H9 (cell line): ENCODE measurements around the gene SCN11A. TPM values are rescaled to one million over a fixed set of nuclear protein-coding genes. Genes with fewer than 3 reads are reported as not detected.

Experiments
- DNase-seq: peaks from one replicate; pipeline ENCODE4 v3.0.0-alpha.2; 2017
- H2AFZ ChIP-seq: one replicate; pipeline ENCODE4 v1.6.1; 2013; ENCODE audit warnings: mild to moderate bottlenecking, low read length, control low read depth, moderate library complexity
- H2AK5ac ChIP-seq: 2 replicates; pipeline ENCODE4 v1.6.1; 2013; ENCODE audit warnings: low read length, control low read depth, mixed read lengths; ENCODE audit not compliant: insufficient read length
- H2BK120ac ChIP-seq: one replicate; pipeline ENCODE4 v1.6.1; 2013; ENCODE audit warnings: low read depth, mild to moderate bottlenecking, low read length, control low read depth, inconsistent platforms; ENCODE audit not compliant: poor library complexity, severe bottlenecking
- H2BK12ac ChIP-seq: 2 replicates; pipeline ENCODE4 v1.6.1; 2013; ENCODE audit warnings: low read length, control low read depth, mixed read lengths, low read depth; ENCODE audit not compliant: insufficient read length
- H2BK15ac ChIP-seq: 2 replicates; pipeline ENCODE4 v1.6.1; 2013; ENCODE audit warnings: low read depth, low read length, control low read depth
- H2BK20ac ChIP-seq: one replicate; pipeline ENCODE4 v1.6.1; 2013; ENCODE audit warnings: low read depth, mild to moderate bottlenecking, low read length, control low read depth, inconsistent platforms; ENCODE audit not compliant: poor library complexity, severe bottlenecking
- H2BK5ac ChIP-seq: 2 replicates; pipeline ENCODE4 v1.6.1; 2013; ENCODE audit warnings: low read length, control low read depth, mixed read lengths; ENCODE audit not compliant: insufficient read length
- H3K14ac ChIP-seq: 2 replicates; pipeline ENCODE4 v1.6.1; 2013; ENCODE audit warnings: low read length, control low read depth; ENCODE audit not compliant: insufficient read depth
- H3K18ac ChIP-seq: 2 replicates; pipeline ENCODE4 v1.6.1; 2013; ENCODE audit warnings: low read depth, mild to moderate bottlenecking, mixed read lengths, low read length, control low read depth; ENCODE audit not compliant: insufficient read length
- H3K23ac ChIP-seq: 2 replicates; pipeline ENCODE4 v1.6.1; 2013; ENCODE audit warnings: low read length, control low read depth, mixed read lengths, low read depth; ENCODE audit not compliant: insufficient read length
- H3K23me2 ChIP-seq: 2 replicates; pipeline ENCODE4 v1.6.1; 2013; ENCODE audit warnings: low read depth, mild to moderate bottlenecking, mixed read lengths, low read length, control low read depth; ENCODE audit not compliant: insufficient read length, poor library complexity, severe bottlenecking
- H3K27ac ChIP-seq: 2 replicates; pipeline ENCODE4 v1.5.1; 2013; ENCODE audit warnings: low read length, control low read depth, mixed read lengths, low read depth; ENCODE audit not compliant: insufficient read length
- H3K27me3 ChIP-seq: 2 replicates; pipeline ENCODE4 v1.6.1; 2013; ENCODE audit warnings: low read length, control low read depth, inconsistent platforms; ENCODE audit not compliant: insufficient read depth
- H3K4ac ChIP-seq: 2 replicates; pipeline ENCODE4 v1.6.1; 2013; ENCODE audit warnings: low read depth, mild to moderate bottlenecking, control low read depth, inconsistent platforms, low read length, moderate library complexity
- H3K4me1 ChIP-seq: 2 replicates; pipeline ENCODE4 v1.6.1; 2013; ENCODE audit warnings: low read length, control low read depth, inconsistent platforms; ENCODE audit not compliant: insufficient read depth
- H3K4me2 ChIP-seq: 2 replicates; pipeline ENCODE4 v1.6.1; 2013; ENCODE audit warnings: low read length, control low read depth, mixed read lengths; ENCODE audit not compliant: insufficient read length, insufficient read depth
- H3K56ac ChIP-seq: 2 replicates; pipeline ENCODE4 v1.6.1; 2013; ENCODE audit warnings: low read depth, mild to moderate bottlenecking, mixed read lengths, low read length, control low read depth; ENCODE audit not compliant: insufficient read length
- H3K79me1 ChIP-seq: 2 replicates; pipeline ENCODE4 v1.6.1; 2013; ENCODE audit warnings: low read depth, mild to moderate bottlenecking, moderate library complexity, low read length, control low read depth, inconsistent platforms; ENCODE audit not compliant: insufficient read depth, poor library complexity, severe bottlenecking
- H3K79me2 ChIP-seq: 2 replicates; pipeline ENCODE4 v1.6.1; 2013; ENCODE audit warnings: low read length, control low read depth, inconsistent platforms; ENCODE audit not compliant: insufficient read depth
- H3K9ac ChIP-seq: 2 replicates; pipeline ENCODE4 v1.6.1; 2013; ENCODE audit warnings: low read length, control low read depth, mixed read lengths; ENCODE audit not compliant: insufficient read length; ENCODE audit errors: extremely low read depth
- H3K9me3 ChIP-seq: one replicate; pipeline ENCODE4 v1.6.1; 2013; ENCODE audit warnings: low read depth, low read length, inconsistent platforms; ENCODE audit not compliant: control insufficient read depth
- H3T11ph ChIP-seq: one replicate; pipeline ENCODE4 v1.6.1; 2013; ENCODE audit warnings: mild to moderate bottlenecking, low read length, control low read depth, inconsistent platforms
- H4K20me1 ChIP-seq: one replicate; pipeline ENCODE4 v1.6.1; 2013; ENCODE audit not compliant: control insufficient read depth, insufficient read length, insufficient read depth
- H4K5ac ChIP-seq: 2 replicates; pipeline ENCODE4 v1.6.1; 2013; ENCODE audit warnings: low read depth, mild to moderate bottlenecking, mixed read lengths, low read length, control low read depth; ENCODE audit not compliant: insufficient read length
- H4K8ac ChIP-seq: replicated peaks from 2 replicates; pipeline ENCODE4 v1.6.1; 2013; ENCODE audit warnings: low read length, control low read depth, mixed read lengths, low read depth; ENCODE audit not compliant: insufficient read length
- H4K91ac ChIP-seq: 2 replicates; pipeline ENCODE4 v1.6.1; 2013; ENCODE audit warnings: low read depth, mild to moderate bottlenecking, moderate library complexity, mixed read lengths, low read length, control low read depth; ENCODE audit not compliant: insufficient read length
- H3K27ac Mint-ChIP-seq, 3 experiments: 2 replicates in 2 of 3; 3 replicates in 1 of 3; pipeline ENCODE4 v1.8.0; 2020 to 2021; ENCODE audit warnings: mixed read lengths in 3 of 3, mild to moderate bottlenecking in 1 of 3, moderate library complexity in 1 of 3
- H3K27me3 Mint-ChIP-seq: 2 replicates; pipeline ENCODE4 v1.8.0; 2021; ENCODE audit warnings: low read depth, mild to moderate bottlenecking, moderate library complexity, mixed read lengths
- H3K36me3 Mint-ChIP-seq, 3 experiments: 2 replicates in 2 of 3; 3 replicates in 1 of 3; pipeline ENCODE4 v1.8.0; 2020 to 2021; ENCODE audit warnings: low read depth in 3 of 3, mixed read lengths in 3 of 3; ENCODE audit not compliant: insufficient read depth in 1 of 3
- H3K4me1 Mint-ChIP-seq, 2 experiments: 2 replicates each; pipeline ENCODE4 v1.8.0; 2020; ENCODE audit warnings: mixed read lengths in 2 of 2
- H3K4me3 Mint-ChIP-seq, 2 experiments: 2 replicates in 1 of 2; 3 replicates in 1 of 2; pipeline ENCODE4 v1.8.0; 2020 to 2021; ENCODE audit warnings: mild to moderate bottlenecking in 2 of 2, mixed read lengths in 2 of 2, moderate library complexity in 1 of 2
- H3K9me3 Mint-ChIP-seq, 2 experiments: 2 replicates in 1 of 2; 3 replicates in 1 of 2; pipeline ENCODE4 v1.8.0; 2020; ENCODE audit warnings: mild to moderate bottlenecking in 2 of 2, mixed read lengths in 2 of 2, moderate library complexity in 1 of 2
- WGBS: extraction: QIAGEN DNeasy Blood & Tissue Kit; methylation state at CpG from one replicate; pipeline ENCODE4 v1.1.7; 2013; ENCODE audit warnings: missing lambda C conversion rate, low lambda C conversion rate, mixed read lengths; ENCODE audit not compliant: insufficient read length; ENCODE audit errors: extremely low coverage; 5-methylcytosine and 5-hydroxymethylcytosine counted together
- total RNA-seq: library from RNA; stranded (reverse); gene quantifications from 2 replicates; pipeline ENCODE4 v1.2.1, GENCODE V29; 2021
- TF ChIP-seq, protein P1 (sequence below): fragments of 200-600 bp; sonication (generic); conservative IDR thresholded peaks from 3 replicates; pipeline ENCODE4 v1.8.0; 2021; ENCODE audit warnings: antibody characterized with exemption, mild to moderate bottlenecking

Gene SCN11A
- total RNA-seq, 1 experiment from 2014 or later = 0.17 TPM

DNA sequence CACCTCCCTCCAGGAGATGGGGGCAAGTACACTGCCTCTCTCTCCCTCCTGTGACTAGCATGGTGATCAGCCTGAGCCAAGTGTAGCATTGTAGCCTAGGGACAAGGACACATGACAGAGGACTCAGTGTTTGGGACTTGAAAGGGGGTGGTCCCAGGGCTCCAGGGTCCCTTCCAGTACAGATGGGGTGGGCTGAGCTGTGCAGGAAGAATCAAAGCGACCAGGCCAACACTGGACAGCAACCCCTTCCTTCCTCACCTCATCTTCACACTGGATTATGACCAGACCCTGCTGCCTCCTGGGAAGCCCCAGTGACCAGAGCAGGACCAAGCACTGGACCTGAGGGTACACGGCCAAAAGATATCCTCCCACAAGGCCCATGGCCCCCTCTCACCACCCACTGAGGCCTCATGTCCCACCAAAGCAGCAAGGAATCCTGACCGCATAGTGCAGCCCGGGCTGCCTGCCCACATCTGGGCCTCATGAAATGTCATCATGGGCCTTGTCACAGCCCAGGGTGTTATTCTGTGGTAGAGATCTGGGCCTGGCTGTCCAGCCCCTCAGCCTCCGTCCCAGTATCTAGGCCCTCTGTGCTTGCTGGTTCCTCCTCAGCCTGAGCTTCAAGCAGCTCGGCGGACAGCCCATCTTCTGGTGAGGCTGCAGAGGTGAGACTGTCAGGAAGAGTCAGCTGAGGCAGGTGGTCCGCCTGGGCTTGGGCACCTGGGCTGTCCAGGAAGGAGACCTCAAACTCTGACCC is 46.1 kb upstream of the SCN11A start:
- Histone ChIP-seq H2BK12ac (no peak overlapping the region), H3K27ac (no peak overlapping the region), H4K20me1 (no peaks in the 10 kb centered on the region), H4K91ac (no peak overlapping the region), H3K56ac (no peak overlapping the region), H3K14ac (no peak overlapping the region), H3K4ac (no peak overlapping the region), H3K23me2 (no peaks in the 10 kb centered on the region), H2BK5ac (no peak overlapping the region), H3K4me2 (no peak overlapping the region), H4K5ac (no peak overlapping the region), H3K79me2 (no peaks in the 10 kb centered on the region), H3K79me1 (no peaks in the 10 kb centered on the region), H2AK5ac (no peak overlapping the region), H3K9ac (no peak overlapping the region), H3K4me1 (no peaks in the 10 kb centered on the region), H3K18ac (no peak overlapping the region), H3K9me3 (no peaks in the 10 kb centered on the region), H3K23ac (no peak overlapping the region), H3T11ph (no peak overlapping the region), H2AFZ (no peak overlapping the region), H2BK15ac (no peak overlapping the region), H4K8ac (no peak overlapping the region), H2BK120ac (no peak overlapping the region), H3K27me3 (no peaks in the 10 kb centered on the region), H2BK20ac (no peak overlapping the region)
- Mint-ChIP-seq H3K27ac (peak overlapping the region in 2 of 3 experiments; percentile 72 to 75; a peak in 2 of 7 replicates), H3K4me3 (no peak overlapping the region), H3K36me3 (peaks cover 21 to 57% (median 41%) of the 10 kb centered on the region in 3 experiments; a peak in 6 of 7 replicates), H3K27me3 (no peaks in the 10 kb centered on the region; the same call in 1 of the 2 replicates), H3K9me3 (no peaks in the 10 kb centered on the region), H3K4me1 (peaks cover 0 to 10% of the 10 kb centered on the region in 2 experiments; a peak in 2 of 4 replicates)
- WGBS = no CpG with 5 or more reads among the region's 8 CpGs
- TF ChIP-seq, protein P1, sequence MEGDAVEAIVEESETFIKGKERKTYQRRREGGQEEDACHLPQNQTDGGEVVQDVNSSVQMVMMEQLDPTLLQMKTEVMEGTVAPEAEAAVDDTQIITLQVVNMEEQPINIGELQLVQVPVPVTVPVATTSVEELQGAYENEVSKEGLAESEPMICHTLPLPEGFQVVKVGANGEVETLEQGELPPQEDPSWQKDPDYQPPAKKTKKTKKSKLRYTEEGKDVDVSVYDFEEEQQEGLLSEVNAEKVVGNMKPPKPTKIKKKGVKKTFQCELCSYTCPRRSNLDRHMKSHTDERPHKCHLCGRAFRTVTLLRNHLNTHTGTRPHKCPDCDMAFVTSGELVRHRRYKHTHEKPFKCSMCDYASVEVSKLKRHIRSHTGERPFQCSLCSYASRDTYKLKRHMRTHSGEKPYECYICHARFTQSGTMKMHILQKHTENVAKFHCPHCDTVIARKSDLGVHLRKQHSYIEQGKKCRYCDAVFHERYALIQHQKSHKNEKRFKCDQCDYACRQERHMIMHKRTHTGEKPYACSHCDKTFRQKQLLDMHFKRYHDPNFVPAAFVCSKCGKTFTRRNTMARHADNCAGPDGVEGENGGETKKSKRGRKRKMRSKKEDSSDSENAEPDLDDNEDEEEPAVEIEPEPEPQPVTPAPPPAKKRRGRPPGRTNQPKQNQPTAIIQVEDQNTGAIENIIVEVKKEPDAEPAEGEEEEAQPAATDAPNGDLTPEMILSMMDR = no peak
- no peak for DNase-seq
